ENCODE measurements around the gene PLCB4.

Gene PLCB4

GRCh38 chr20:9323622-9324021, 254.7 kb downstream of the PLCB4 start:
- no peak for DNase-seq (ENCODE audit: low read depth)

- no peak for DNase-seq (ENCODE audit: low read depth)
Observed at GRCh38 chr20:9329355-9330101, 260.6 kb downstream of the PLCB4 start.

DNA sequence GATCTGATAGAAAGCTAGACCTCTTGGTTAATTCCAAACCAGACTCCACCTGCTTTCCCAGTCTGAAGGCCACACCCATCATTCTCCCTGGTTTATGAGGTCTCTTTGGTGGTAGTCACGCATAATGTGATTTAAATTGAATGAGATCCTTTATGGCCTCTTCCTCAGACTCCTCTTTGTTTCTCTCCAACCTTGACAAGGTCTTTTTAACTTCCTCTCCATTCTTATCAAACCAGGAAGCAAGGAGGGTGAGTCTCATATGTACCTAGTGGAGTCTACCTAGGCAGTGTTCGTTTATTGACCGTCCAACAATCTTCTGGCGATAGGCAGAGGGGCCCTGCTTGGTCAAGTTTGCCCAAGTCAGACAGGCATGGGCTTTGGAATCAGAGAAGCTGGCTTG, 261.3 kb downstream of the PLCB4 start:
- no peak for DNase-seq (ENCODE audit: low read depth)

GRCh38 chr20:9331707-9332435, 263.0 kb downstream of the PLCB4 start:
- DNase-seq (ENCODE audit: low read depth), result no peak

DNA sequence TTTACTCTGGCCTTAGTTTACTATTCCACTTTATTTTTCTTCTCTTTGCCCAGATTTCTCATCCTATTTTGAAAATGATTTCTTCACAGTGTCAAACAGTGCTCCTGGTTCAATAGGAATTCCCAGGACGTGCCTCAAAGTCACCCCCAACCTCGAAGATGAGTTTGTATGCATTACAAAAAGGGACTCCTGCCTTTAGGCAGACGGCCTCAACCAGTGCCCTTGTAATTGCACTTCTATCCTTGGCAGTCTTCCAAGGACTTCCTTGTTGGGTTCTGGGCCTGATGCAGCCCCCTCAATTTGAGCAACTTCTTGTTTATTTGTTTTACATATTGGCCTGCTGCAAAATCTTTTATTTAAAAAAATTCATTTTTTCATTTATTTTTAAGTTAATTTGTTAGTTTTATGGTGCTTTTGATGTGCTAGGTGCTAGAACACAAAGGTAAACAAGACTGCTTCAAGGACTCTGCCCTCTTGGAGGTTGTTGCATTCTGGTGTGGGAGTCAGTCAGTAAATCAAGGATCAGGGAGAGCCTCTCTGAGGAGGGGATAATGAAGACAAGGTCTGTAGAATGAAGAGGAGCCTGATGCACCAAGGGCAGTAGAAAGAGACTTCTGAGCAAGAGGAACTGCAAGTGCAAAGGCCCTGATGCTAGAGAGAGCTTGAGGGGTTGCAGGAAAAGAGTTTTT, 264.0 kb downstream of the PLCB4 start:
- DNase-seq (ENCODE audit: low read depth), result no peak

GRCh38 chr20:9334866-9335265, 266.0 kb downstream of the PLCB4 start:
- DNase-seq (ENCODE audit: low read depth), result no peak

DNA sequence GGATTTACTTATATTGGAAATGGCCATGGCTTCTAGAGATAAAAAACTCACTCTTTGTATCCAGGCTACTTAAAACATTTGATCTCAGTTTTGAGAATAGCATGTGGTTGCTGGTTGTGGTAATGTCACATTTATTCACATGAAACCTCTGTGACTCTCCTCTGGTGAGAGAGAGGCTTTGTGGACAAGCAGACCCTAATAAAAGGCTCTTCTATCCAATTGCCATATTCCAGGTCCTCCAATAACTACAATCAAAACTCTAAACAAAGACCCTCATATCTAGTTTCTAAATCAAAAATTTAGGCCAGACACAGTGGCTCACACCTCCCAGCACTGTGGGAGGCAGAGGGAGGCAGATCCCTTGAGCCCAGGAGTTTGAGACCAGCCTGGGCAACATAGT, 269.2 kb downstream of the PLCB4 start:
- no peak for DNase-seq (ENCODE audit: low read depth)

DNA sequence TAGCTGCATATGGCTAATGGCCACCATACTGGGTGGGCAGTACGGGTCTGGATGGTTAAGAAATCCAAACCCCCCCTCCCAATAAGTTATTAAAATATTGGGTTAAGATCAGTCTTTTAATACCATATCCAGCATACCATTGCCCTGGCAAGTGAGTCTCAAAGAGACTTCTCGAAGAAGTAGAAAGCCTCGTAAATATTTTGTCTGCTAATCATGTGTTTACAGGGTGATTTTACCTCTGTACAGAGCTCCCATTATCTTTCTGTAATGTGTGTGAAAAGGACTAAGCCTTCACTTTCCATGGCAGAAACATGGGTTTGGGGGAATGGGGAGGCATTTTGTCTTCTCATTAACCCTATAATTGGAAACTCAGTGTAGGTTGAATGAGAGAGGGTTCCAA, 270.8 kb downstream of the PLCB4 start:
- no peak for DNase-seq (ENCODE audit: low read depth)

DNA sequence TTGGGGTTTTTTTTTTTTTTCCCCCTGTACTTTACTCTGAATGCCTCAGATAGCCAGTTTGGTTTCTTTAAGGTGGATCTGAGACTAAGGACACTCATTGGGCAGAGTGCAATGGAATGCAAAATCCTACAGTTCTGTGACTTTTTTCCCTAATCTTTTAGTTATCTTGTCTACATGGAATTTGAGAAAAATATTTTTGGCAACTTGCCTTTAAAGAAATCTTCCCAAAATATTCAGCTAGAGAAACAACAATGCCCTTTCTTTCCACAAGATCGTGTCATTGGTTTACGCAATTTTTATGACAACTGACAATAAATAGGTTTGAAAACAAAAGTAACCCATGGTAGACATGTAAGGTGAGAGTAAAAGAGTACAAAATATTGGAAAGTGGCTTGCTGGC, 273.8 kb downstream of the PLCB4 start:
- no peak for DNase-seq (ENCODE audit: low read depth)

GRCh38 chr20:9344083-9344920, 275.4 kb downstream of the PLCB4 start:
- peak; percentile 37 for DNase-seq (ENCODE audit: low read depth)

DNA sequence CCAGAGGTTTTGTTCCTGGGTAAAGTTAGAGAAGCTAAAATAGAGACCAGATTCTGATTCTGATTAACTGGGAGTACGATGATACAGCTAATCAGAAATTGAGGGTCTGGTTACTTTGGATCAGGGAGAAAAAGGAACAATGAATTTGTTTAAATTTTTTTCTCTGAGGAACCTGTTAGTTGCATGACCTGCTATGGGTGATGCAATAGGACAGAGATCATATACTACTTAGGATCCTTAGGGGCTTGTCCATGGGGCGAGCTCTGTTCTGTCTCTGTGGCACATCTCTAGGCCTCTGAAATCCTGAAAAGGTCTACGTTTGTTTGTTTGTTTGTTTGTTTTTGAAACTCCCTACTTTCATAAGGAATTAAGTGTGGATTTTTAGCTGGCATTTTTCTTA, 279.4 kb downstream of the PLCB4 start:
- no peak for DNase-seq (ENCODE audit: low read depth)

GRCh38 chr20:9348747-9349146, 279.9 kb downstream of the PLCB4 start:
- DNase-seq (ENCODE audit: low read depth), result no peak

GRCh38 chr20:9349249-9349648, 280.4 kb downstream of the PLCB4 start:
- DNase-seq (ENCODE audit: low read depth), result no peak

- no peak for DNase-seq (ENCODE audit: low read depth)
Observed at GRCh38 chr20:9352739-9353138, 283.9 kb downstream of the PLCB4 start.

DNA sequence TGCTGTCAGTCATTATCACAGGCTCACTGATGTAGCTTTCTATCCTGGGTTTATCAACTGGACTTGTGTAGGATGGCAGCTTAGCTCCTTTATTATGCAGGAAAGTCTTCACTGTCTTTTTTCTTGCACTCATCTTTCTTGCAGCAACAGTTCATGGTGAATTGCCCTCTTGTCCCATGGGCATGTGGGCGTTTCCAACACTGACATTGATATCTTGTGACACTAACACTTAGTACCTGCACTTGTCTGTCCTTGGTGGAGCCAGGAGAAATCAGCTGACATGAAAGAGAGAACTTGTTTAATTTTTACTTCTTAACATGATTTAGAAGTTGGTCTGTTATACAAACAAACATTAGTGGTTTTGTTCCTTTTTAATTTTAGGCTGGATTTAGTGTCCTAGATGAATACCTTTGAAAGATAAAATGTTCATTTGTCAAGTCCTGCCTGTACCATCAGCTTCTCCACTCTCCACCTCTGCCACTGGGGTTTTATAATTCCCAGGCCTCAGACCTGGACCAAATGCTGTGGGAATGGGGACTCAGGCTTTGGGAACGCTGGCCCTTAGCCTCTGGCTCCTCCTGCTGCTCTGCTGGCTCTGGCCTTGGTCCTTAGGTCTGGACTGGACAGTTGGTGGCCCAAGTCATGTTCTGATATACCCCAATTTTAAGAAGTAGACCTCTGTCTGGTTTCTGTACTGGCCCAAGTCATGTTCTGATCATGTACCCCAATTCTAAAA, 284.5 kb downstream of the PLCB4 start:
- no peak for DNase-seq (ENCODE audit: low read depth)

- DNase-seq (ENCODE audit: low read depth), result no peak
Observed at GRCh38 chr20:9353916-9354276, 285.0 kb downstream of the PLCB4 start.

DNA sequence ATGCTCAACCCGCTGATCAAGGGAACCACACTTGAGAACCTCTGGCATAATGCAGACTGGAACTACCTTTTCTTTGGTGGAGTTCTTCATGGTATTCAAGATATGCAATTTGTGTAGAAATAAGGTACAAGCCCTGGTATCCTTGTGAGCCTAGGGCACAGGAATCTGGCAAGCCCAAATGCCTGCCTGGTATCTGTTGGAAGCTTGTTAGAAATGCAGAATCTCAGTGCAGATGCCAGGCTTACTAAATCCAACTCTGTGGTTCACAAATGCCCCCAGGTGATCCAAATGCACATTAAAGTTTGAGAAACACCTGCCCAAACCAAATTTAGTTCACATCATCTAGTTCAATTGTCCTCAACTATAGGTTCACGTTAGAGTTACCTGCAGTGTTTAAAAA, 285.7 kb downstream of the PLCB4 start:
- DNase-seq (ENCODE audit: low read depth), result no peak

GRCh38 chr20:9358001-9358400, 289.1 kb downstream of the PLCB4 start:
- DNase-seq (ENCODE audit: low read depth), result no peak

DNA sequence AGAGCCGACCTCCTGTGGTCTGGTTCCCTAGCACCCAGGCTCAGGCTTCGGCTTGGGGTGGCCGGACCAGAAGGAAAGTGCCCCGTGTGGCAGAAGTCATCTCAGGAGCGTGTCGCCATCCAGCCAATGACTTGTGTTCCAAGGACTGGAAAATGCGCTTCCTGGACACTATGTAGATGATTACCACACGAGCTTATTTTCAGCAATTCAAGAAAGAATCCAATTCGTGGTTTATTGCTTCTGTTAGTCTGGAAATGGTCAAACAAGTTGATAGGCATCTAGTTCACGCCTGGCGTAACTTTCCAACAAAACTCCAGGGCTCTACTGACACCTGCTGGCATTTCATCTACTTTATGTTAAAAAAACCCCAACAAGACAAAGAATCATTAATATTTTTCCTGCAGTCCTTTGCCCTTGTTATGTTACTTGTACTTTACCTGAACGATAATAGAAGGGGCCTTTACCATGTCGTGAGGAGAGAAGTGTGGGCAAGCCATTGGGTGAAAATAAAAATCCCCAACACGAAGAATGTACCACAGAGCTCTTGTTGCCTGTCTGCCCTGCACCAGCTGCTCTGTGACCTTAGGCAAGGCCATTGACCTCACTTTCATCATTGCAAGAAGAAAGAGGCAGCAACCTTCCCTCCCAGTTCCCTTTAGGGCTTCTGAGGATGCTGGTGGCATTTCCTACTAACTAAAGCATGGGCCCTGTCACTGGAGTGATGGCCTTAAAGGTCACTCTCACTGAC, 290.8 kb downstream of the PLCB4 start:
- DNase-seq (ENCODE audit: low read depth), result peak; percentile 39

DNA sequence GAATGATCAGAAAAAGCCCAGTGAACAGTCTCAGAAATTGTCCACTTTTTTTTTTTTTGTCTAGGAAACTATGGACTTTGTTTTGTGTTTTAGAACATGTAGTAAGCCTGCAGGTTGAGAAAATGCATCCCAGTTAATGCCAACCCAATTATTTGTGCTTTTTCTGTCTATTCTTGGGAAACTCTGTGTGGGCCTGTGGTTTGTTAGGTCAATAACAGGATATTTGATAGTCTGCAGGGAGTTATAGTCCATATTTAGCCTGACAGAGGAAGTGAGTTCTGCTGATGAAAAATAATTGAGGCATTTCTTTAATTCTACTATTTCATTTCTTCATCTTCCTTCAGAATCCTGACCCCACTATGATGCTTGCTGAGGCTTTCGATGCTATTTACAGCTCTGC, 291.5 kb downstream of the PLCB4 start:
- DNase-seq (ENCODE audit: low read depth), result no peak

- no peak for DNase-seq (ENCODE audit: low read depth)
Observed at GRCh38 chr20:9363673-9364072, 294.8 kb downstream of the PLCB4 start.
